Measurements from ENCODE around the gene PITRM1.
A peak's percentile ranks its signal among the peaks of the same experiment; 100 is the strongest.

The PITRM1 gene

DNA sequence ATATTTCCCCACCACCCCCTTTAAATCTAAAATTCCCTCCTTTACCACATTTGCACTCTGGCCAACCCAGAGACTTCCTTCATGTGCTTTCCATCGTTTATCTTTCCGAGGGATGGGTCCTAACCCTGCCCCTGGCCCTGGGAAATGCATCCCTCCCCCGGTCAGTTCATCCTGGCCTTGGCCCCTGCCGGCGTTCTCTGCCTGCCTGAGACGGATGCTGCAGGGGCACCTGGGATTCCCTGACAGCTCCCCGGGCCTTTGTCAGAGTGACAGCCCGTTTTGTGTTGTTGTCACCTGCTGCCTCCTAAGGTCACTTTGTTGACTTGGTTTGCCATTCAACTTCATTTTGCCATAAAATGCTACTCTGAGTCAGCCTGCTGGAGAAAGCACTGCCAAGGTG lies 34.8 kb upstream of the PITRM1 start:
- Histone ChIP-seq H3K9me3 (ENCODE audit: low read length) (no peaks in the 10 kb centered on the region), H3K4me1 (ENCODE audit: insufficient read depth, low read length) (peaks cover 12% of the 10 kb centered on the region), H3K36me3 (ENCODE audit: insufficient read depth, low read length) (no peaks in the 10 kb centered on the region), H3K27me3 (ENCODE audit: insufficient read depth, low read length) (no peaks in the 10 kb centered on the region), H2AFZ (ENCODE audit: low read depth, low read length) (no peak overlapping the region), H3K4me3 (ENCODE audit: low read length) (no peak overlapping the region)

GRCh38 chr10:3206511-3207157 lies 34.1 kb upstream of the PITRM1 start:
- H3K27me3 ChIP-seq (ENCODE audit: insufficient read depth, low read length) = no peaks in the 10 kb centered on the region
- no peak overlapping the region for H3K4me3 ChIP-seq (ENCODE audit: low read length)
- peaks cover 12% of the 10 kb centered on the region for H3K4me1 ChIP-seq (ENCODE audit: insufficient read depth, low read length)
- no peaks in the 10 kb centered on the region for H3K36me3 ChIP-seq (ENCODE audit: insufficient read depth, low read length)
- no peak overlapping the region for H2AFZ ChIP-seq (ENCODE audit: low read depth, low read length)
- H3K9me3 ChIP-seq (ENCODE audit: low read length) = no peaks in the 10 kb centered on the region

- no peak overlapping the region for H2AFZ ChIP-seq (ENCODE audit: low read depth, low read length)
- no peak overlapping the region for H3K4me3 ChIP-seq (ENCODE audit: low read length)
- H3K27me3 ChIP-seq (ENCODE audit: insufficient read depth, low read length) = no peaks in the 10 kb centered on the region
- no peaks in the 10 kb centered on the region for H3K36me3 ChIP-seq (ENCODE audit: insufficient read depth, low read length)
- H3K9me3 ChIP-seq (ENCODE audit: low read length) = no peaks in the 10 kb centered on the region
- peaks cover 12% of the 10 kb centered on the region for H3K4me1 ChIP-seq (ENCODE audit: insufficient read depth, low read length)
Observed at GRCh38 chr10:3203972-3204371, 31.4 kb upstream of the PITRM1 start.

DNA sequence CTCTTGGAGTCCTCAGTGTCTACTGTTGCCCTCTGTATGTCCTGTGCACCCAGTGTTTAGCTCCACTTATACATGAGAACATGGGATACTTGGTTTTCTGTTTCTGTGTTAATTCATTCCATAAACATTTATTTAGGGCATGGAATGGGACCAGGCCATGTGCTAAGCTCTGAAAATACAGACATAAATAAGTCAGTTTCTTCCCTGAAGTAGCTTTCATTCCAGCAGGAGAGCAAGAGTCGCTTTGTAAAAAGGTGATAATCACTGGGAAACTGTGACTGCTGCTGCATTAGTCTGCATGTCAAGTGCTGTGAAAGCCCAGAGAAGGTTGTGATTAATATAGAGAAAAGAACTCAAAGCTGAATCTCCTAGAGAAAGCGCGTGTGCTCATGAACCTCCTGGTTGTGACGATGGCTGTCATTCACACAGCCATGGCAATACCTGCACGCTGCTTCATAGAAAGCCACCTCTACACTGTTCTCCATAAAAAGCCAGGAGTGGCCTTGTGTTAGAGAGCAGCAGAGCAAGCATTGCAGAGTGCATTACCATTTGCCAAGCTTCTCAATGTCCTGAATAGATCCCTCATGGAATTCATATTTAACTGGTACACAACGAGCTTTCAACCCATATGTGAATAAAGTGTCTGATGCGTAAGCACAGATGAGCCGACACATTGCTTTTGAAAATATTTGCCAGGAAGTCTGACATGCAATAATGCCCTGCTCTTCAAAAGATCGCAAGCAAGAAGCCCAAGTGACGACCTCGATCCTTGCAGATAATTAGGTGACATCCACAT lies 30.6 kb upstream of the PITRM1 start:
- Histone ChIP-seq H3K27me3 (ENCODE audit: insufficient read depth, low read length) (no peaks in the 10 kb centered on the region), H3K4me1 (ENCODE audit: insufficient read depth, low read length) (peaks cover 12% of the 10 kb centered on the region), H3K9me3 (ENCODE audit: low read length) (no peaks in the 10 kb centered on the region), H3K4me3 (ENCODE audit: low read length) (no peak overlapping the region), H2AFZ (ENCODE audit: low read depth, low read length) (no peak overlapping the region), H3K36me3 (ENCODE audit: insufficient read depth, low read length) (no peaks in the 10 kb centered on the region)

- Histone ChIP-seq H2AFZ (ENCODE audit: low read depth, low read length) (no peak overlapping the region), H3K27me3 (ENCODE audit: insufficient read depth, low read length) (no peaks in the 10 kb centered on the region)
Observed at GRCh38 chr10:3201796-3202195, 29.2 kb upstream of the PITRM1 start.

DNA sequence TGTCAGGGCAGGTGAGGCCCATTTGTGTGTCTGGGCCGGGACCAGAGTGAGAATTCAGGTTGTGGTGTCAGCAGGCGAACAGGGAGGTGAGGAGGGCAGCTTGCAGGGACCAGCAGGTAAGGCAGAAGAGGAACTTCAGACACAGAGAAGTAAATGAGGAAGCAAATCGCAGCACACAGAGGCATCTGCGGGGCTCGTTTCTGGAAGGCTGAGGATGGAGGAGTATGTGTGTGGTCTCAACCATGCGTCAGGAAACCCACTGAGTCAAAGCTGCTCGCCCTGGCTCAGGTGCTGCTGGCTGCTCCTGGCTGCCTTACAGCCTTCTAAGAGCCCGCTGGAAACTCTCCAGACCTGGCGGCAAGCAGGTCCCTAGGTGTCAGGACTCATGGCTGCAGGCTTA lies 26.9 kb upstream of the PITRM1 start:
- no peaks in the 10 kb centered on the region for H3K9me3 ChIP-seq (ENCODE audit: low read length)
- peaks cover 6% of the 10 kb centered on the region for H3K4me1 ChIP-seq (ENCODE audit: insufficient read depth, low read length)
- no peak overlapping the region for H2AFZ ChIP-seq (ENCODE audit: low read depth, low read length)
- no peak overlapping the region for H3K4me3 ChIP-seq (ENCODE audit: low read length)
- H3K36me3 ChIP-seq (ENCODE audit: insufficient read depth, low read length) = no peaks in the 10 kb centered on the region
- no peaks in the 10 kb centered on the region for H3K27me3 ChIP-seq (ENCODE audit: insufficient read depth, low read length)

More at GRCh38 chr10:3201796-3202195, 29.2 kb upstream of the PITRM1 start:
- Histone ChIP-seq H3K4me1 (ENCODE audit: insufficient read depth, low read length) (peaks cover 6% of the 10 kb centered on the region), H3K4me3 (ENCODE audit: low read length) (no peak overlapping the region), H3K36me3 (ENCODE audit: insufficient read depth, low read length) (no peaks in the 10 kb centered on the region), H3K9me3 (ENCODE audit: low read length) (no peaks in the 10 kb centered on the region)

DNA sequence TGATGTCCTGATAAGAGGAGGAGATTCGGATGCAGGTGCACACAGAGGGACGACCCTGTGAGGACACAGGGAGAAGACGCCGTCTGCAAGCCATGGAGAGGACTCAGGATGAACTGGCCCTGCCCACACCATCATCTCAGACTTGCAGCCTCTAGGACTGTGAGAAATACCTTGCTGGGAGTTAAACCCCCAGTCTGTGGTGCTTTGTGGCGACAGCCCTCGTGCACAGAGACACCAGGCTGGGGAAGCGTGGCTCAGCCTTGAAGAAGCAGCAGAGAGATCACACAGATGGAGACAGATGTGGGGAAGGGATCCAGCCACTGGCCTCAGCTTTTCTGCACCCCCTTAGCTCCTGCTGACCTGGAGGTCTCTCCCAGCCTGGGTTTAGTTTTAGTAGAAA lies 26.3 kb upstream of the PITRM1 start:
- no peaks in the 10 kb centered on the region for H3K9me3 ChIP-seq (ENCODE audit: low read length)

GRCh38 chr10:3197348-3198003 lies 24.9 kb upstream of the PITRM1 start:
- Histone ChIP-seq H3K4me3 (ENCODE audit: low read length) (no peak overlapping the region), H3K36me3 (ENCODE audit: insufficient read depth, low read length) (no peaks in the 10 kb centered on the region), H3K9me3 (ENCODE audit: low read length) (no peaks in the 10 kb centered on the region)

More for the DNA sequence above, 26.3 kb upstream of the PITRM1 start:
- H3K36me3 ChIP-seq (ENCODE audit: insufficient read depth, low read length) = no peaks in the 10 kb centered on the region
- H3K27me3 ChIP-seq (ENCODE audit: insufficient read depth, low read length) = no peaks in the 10 kb centered on the region
- H2AFZ ChIP-seq (ENCODE audit: low read depth, low read length) = no peak overlapping the region
- peaks cover 6% of the 10 kb centered on the region for H3K4me1 ChIP-seq (ENCODE audit: insufficient read depth, low read length)
- no peak overlapping the region for H3K4me3 ChIP-seq (ENCODE audit: low read length)

GRCh38 chr10:3196958-3197347 lies 24.4 kb upstream of the PITRM1 start:
- Histone ChIP-seq H3K4me1 (ENCODE audit: insufficient read depth, low read length) (peaks cover 6% of the 10 kb centered on the region), H3K9me3 (ENCODE audit: low read length) (no peaks in the 10 kb centered on the region), H3K36me3 (ENCODE audit: insufficient read depth, low read length) (no peaks in the 10 kb centered on the region), H3K27me3 (ENCODE audit: insufficient read depth, low read length) (no peaks in the 10 kb centered on the region), H3K4me3 (ENCODE audit: low read length) (no peak overlapping the region), H2AFZ (ENCODE audit: low read depth, low read length) (peak overlapping the region; percentile 7)

More at GRCh38 chr10:3197348-3198003, 24.9 kb upstream of the PITRM1 start:
- Histone ChIP-seq H3K4me1 (ENCODE audit: insufficient read depth, low read length) (peaks cover 6% of the 10 kb centered on the region), H3K27me3 (ENCODE audit: insufficient read depth, low read length) (no peaks in the 10 kb centered on the region), H2AFZ (ENCODE audit: low read depth, low read length) (peak overlapping the region; percentile 7)

- Histone ChIP-seq H2AFZ (ENCODE audit: low read depth, low read length) (peak overlapping the region; percentile 7), H3K4me1 (ENCODE audit: insufficient read depth, low read length) (peaks cover 4% of the 10 kb centered on the region), H3K4me3 (ENCODE audit: low read length) (no peak overlapping the region), H3K36me3 (ENCODE audit: insufficient read depth, low read length) (no peaks in the 10 kb centered on the region), H3K27me3 (ENCODE audit: insufficient read depth, low read length) (no peaks in the 10 kb centered on the region), H3K9me3 (ENCODE audit: low read length) (no peaks in the 10 kb centered on the region)
Observed at GRCh38 chr10:3196482-3196881, 23.9 kb upstream of the PITRM1 start.

DNA sequence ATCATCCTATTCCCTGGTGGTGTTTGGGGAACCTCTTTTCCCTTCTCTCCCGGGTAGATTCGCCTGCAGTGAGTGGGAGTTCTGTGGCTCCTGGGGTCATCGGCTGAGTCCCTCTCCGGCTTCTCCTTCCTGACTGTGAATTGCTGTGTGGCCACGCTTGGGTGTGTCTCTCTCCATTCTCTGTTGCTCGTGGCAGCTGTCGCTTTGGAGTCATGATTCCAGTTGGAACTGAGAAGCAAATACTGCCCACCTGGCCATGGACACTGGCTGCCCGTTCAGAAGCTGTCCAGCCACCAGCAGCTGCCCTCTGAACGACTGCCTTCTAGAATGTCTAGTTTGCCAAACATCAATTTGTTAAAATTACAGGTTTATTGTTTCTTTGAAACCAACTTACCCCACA lies 23.1 kb upstream of the PITRM1 start:
- Histone ChIP-seq H2AFZ (ENCODE audit: low read depth, low read length) (no peak overlapping the region), H3K27me3 (ENCODE audit: insufficient read depth, low read length) (no peaks in the 10 kb centered on the region), H3K4me1 (ENCODE audit: insufficient read depth, low read length) (peaks cover 2% of the 10 kb centered on the region), H3K36me3 (ENCODE audit: insufficient read depth, low read length) (no peaks in the 10 kb centered on the region), H3K9me3 (ENCODE audit: low read length) (no peaks in the 10 kb centered on the region), H3K4me3 (ENCODE audit: low read length) (no peak overlapping the region)

GRCh38 chr10:3195286-3195685 lies 22.7 kb upstream of the PITRM1 start:
- Histone ChIP-seq H2AFZ (ENCODE audit: low read depth, low read length) (no peak overlapping the region), H3K27me3 (ENCODE audit: insufficient read depth, low read length) (no peaks in the 10 kb centered on the region), H3K9me3 (ENCODE audit: low read length) (no peaks in the 10 kb centered on the region), H3K36me3 (ENCODE audit: insufficient read depth, low read length) (no peaks in the 10 kb centered on the region), H3K4me1 (ENCODE audit: insufficient read depth, low read length) (peaks cover 3% of the 10 kb centered on the region), H3K4me3 (ENCODE audit: low read length) (no peak overlapping the region)

GRCh38 chr10:3194871-3195270 lies 22.3 kb upstream of the PITRM1 start:
- Histone ChIP-seq H3K36me3 (ENCODE audit: insufficient read depth, low read length) (no peaks in the 10 kb centered on the region), H3K4me3 (ENCODE audit: low read length) (no peak overlapping the region), H3K27me3 (ENCODE audit: insufficient read depth, low read length) (no peaks in the 10 kb centered on the region), H2AFZ (ENCODE audit: low read depth, low read length) (no peak overlapping the region), H3K9me3 (ENCODE audit: low read length) (no peaks in the 10 kb centered on the region), H3K4me1 (ENCODE audit: insufficient read depth, low read length) (peaks cover 8% of the 10 kb centered on the region)

All from neuron (in vitro differentiated cells).